ENCODE results near the gene RAI1. TPM values are rescaled to one million over a fixed set of nuclear protein-coding genes. Genes with fewer than 3 reads are reported as not detected.

RAI1 gene
- total RNA-seq, 1 donor from 2014 or later: 40.1 TPM

DNA sequence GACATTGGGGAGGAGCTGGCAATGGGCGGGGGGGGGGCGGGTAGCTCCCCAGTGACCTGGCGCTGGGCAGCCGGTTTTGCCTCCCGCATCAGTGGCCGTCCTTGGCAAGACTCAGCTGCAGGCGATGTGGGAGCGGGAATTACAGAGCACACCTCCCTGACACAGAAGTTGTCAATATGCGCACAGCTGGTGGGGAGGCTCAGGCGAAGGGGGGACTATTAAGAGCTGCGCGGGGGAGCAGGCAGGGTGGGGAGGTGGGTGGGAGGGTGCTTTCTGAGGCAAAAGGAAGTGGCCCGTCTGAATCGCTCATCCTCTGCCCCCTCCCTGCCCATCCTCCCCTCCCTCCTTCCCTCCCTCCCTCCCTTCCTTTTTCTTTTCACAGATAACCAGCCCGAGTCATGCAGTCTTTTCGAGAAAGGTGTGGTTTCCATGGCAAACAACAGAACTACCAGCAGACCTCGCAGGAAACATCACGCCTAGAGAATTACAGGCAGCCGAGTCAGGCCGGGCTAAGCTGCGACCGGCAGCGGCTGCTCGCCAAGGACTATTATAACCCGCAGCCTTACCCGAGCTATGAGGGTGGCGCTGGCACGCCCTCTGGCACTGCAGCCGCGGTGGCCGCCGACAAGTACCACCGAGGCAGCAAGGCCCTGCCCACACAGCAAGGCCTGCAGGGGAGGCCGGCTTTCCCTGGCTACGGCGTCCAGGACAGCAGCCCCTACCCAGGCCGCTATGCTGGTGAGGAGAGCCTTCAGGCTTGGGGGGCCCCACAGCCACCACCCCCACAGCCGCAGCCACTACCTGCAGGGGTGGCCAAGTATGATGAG lies 111.5 kb downstream of the RAI1 start:
- H3K9me3 Mint-ChIP-seq (ENCODE audit: unreplicated experiment): no peaks in the 10 kb centered on the region
- TF ChIP-seq, protein P1, sequence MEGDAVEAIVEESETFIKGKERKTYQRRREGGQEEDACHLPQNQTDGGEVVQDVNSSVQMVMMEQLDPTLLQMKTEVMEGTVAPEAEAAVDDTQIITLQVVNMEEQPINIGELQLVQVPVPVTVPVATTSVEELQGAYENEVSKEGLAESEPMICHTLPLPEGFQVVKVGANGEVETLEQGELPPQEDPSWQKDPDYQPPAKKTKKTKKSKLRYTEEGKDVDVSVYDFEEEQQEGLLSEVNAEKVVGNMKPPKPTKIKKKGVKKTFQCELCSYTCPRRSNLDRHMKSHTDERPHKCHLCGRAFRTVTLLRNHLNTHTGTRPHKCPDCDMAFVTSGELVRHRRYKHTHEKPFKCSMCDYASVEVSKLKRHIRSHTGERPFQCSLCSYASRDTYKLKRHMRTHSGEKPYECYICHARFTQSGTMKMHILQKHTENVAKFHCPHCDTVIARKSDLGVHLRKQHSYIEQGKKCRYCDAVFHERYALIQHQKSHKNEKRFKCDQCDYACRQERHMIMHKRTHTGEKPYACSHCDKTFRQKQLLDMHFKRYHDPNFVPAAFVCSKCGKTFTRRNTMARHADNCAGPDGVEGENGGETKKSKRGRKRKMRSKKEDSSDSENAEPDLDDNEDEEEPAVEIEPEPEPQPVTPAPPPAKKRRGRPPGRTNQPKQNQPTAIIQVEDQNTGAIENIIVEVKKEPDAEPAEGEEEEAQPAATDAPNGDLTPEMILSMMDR (IDR thresholded peaks at IDR 0.05): no peak
- H3K4me3 Mint-ChIP-seq (ENCODE audit: unreplicated experiment): no peak overlapping the region
- H3K27ac Mint-ChIP-seq (ENCODE audit: unreplicated experiment): no peak overlapping the region
- peaks cover 28% of the 10 kb centered on the region for H3K4me1 Mint-ChIP-seq (ENCODE audit: unreplicated experiment)
- no peaks in the 10 kb centered on the region for H3K27me3 Mint-ChIP-seq (ENCODE audit: unreplicated experiment)
- DNase-seq (ENCODE audit: extremely low spot score, unreplicated experiment): no peak
- peaks cover 13% of the 10 kb centered on the region for H3K36me3 Mint-ChIP-seq (ENCODE audit: unreplicated experiment)

GRCh38 chr17:17793378-17794214 lies 112.3 kb downstream of the RAI1 start:
- TF ChIP-seq, protein P1 (IDR thresholded peaks at IDR 0.05): no peak
- H3K36me3 Mint-ChIP-seq (ENCODE audit: unreplicated experiment): peaks cover 14% of the 10 kb centered on the region
- H3K27me3 Mint-ChIP-seq (ENCODE audit: unreplicated experiment): no peaks in the 10 kb centered on the region
- no peak for DNase-seq (ENCODE audit: extremely low spot score, unreplicated experiment)
- H3K27ac Mint-ChIP-seq (ENCODE audit: unreplicated experiment): peak overlapping the region; percentile 31
- H3K4me1 Mint-ChIP-seq (ENCODE audit: unreplicated experiment): peaks cover 28% of the 10 kb centered on the region
- H3K9me3 Mint-ChIP-seq (ENCODE audit: unreplicated experiment): no peaks in the 10 kb centered on the region
- no peak overlapping the region for H3K4me3 Mint-ChIP-seq (ENCODE audit: unreplicated experiment)

GRCh38 chr17:17794382-17794781 lies 113.1 kb downstream of the RAI1 start:
- TF ChIP-seq, protein P1 (IDR thresholded peaks at IDR 0.05): no peak
- peaks cover 28% of the 10 kb centered on the region for H3K4me1 Mint-ChIP-seq (ENCODE audit: unreplicated experiment)
- no peaks in the 10 kb centered on the region for H3K27me3 Mint-ChIP-seq (ENCODE audit: unreplicated experiment)
- no peak overlapping the region for H3K4me3 Mint-ChIP-seq (ENCODE audit: unreplicated experiment)
- no peak for DNase-seq (ENCODE audit: extremely low spot score, unreplicated experiment)
- no peak overlapping the region for H3K27ac Mint-ChIP-seq (ENCODE audit: unreplicated experiment)
- H3K36me3 Mint-ChIP-seq (ENCODE audit: unreplicated experiment): peaks cover 14% of the 10 kb centered on the region
- no peaks in the 10 kb centered on the region for H3K9me3 Mint-ChIP-seq (ENCODE audit: unreplicated experiment)

DNA sequence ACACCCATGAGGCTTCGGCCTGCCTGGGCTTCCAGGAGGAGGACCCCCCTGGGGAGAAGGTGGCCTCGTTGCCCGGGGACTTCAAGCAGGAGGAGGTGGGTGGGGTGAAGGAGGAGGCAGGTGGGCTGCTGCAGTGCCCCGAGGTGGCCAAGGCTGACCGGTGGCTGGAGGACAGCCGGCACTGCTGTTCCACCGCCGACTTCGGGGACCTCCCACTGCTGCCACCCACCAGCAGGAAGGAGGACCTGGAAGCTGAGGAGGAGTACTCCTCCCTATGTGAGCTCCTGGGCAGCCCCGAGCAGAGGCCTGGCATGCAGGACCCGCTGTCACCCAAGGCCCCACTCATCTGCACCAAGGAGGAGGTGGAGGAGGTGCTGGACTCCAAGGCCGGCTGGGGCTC lies 114.0 kb downstream of the RAI1 start:
- no peak for DNase-seq (ENCODE audit: extremely low spot score, unreplicated experiment)
- no peak overlapping the region for H3K4me3 Mint-ChIP-seq (ENCODE audit: unreplicated experiment)
- TF ChIP-seq, protein P1 (IDR thresholded peaks at IDR 0.05): no peak
- H3K9me3 Mint-ChIP-seq (ENCODE audit: unreplicated experiment): no peaks in the 10 kb centered on the region
- no peak overlapping the region for H3K27ac Mint-ChIP-seq (ENCODE audit: unreplicated experiment)
- H3K4me1 Mint-ChIP-seq (ENCODE audit: unreplicated experiment): peaks cover 23% of the 10 kb centered on the region
- H3K36me3 Mint-ChIP-seq (ENCODE audit: unreplicated experiment): peaks cover 14% of the 10 kb centered on the region
- H3K27me3 Mint-ChIP-seq (ENCODE audit: unreplicated experiment): no peaks in the 10 kb centered on the region
